GM19240 (cell line): Measurements from ENCODE around the gene CLECL1.
"Not testable (repeated sequence)": the region's sequence is repeated elsewhere in the genome, so short reads cannot be mapped to it uniquely, and the experiment has no call there.

Experiments used
- DNase-seq: peaks from one replicate; pipeline ENCODE4 v3.0.0; 2011; ENCODE audit warnings: low spot score; ENCODE audit not compliant: insufficient read length

Gene CLECL1

DNA sequence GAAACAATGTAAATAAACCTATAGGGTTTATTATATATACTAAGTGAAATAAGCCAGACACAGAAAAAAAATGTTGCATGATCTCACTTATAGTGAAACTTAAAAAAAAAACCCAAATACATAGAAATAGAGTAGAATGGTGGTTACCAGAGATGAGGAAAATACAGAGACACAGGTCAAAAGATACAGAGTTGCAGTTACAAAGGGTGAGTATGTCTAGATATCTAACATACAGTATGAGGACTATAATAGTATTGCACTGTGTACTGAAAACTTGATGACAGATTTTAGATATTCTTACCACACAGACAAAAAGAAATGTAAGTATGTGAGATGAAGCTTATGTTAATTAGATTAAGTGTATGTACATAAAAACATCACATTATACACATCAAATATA is 35.3 kb downstream of the CLECL1 start:
- DNase-seq = no peak

DNA sequence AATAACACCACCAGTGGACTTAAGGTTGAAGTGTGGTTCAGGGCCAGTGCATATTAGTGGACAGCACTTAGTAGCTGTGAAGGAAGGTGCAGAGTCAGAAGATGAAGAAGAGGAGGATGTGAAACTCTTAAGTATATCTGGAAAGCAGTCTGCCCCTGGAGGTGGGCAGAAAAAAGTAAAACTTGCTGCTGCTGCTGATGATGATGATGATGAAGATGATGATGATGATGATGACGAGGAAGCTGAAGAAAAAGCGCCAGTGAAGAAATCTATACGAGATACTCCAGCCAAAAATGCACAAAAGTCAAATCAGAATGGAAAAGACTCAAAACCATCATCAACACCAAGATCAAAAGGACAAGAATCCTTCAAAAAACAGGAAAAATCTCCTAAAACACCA is 37.2 kb downstream of the CLECL1 start:
- DNase-seq = not testable (repeated sequence)

- DNase-seq = not testable (repeated sequence)
Measured at GRCh38 chr12:9695150-9695549, 37.7 kb downstream of the CLECL1 start.

DNA sequence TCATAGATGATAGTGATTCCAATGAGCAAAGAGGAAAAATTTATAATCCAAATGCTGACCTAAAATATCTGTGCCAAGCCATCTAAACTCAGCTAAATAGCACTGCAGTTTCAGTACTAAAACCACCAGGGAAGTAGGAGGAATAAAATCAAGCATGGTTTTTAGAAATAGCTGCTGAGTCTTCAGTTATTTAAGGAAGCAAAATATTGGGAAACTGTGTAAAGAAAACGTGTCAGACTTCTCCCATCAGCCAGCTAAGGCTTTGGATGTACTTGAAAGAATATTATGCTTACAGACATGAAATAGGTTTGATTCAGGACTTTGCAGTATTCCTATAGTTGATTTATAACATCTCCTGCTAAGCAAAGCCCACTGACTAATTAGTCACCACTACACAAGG is 38.7 kb downstream of the CLECL1 start:
- DNase-seq = no peak

DNA sequence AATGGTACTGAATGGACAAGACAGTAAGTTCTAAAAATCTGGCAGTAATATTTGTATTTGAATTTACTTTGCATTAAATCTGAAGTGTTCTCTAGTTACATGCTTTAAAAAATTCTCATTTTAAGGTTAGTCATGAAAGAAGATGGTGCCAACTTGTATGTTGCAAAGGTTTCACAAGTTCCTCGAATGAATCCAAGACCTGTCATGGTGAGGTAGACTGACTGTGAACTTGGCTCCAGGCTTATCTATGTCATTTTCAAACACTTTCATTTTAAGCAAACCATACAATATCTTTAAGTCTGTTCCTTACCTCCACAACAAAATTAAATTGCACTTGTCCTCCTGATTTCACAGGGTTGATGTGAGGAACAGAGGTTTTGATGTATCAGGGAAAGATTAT is 40.0 kb downstream of the CLECL1 start:
- no peak for DNase-seq

DNA sequence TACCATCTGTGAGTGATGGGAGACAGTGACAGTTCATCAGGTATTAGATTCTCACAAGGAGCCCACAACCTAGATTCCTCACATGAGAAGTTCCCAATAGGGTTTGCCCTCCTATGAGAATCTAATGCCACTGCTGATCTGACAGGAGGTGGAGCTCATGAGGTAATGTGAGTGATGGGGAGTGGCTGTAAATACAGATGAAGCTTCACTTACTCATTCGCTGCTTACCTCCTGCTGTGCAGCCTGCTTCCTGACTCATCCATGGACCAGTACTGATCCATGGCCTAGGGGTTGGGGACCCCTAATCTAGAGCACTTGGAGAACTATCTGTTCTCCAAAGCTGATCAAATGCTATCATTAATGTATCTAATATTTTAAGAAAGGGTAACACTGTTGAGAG is 45.7 kb downstream of the CLECL1 start:
- no peak for DNase-seq

GRCh38 chr12:9685915-9686314 is 47.0 kb downstream of the CLECL1 start:
- no peak for DNase-seq

DNA sequence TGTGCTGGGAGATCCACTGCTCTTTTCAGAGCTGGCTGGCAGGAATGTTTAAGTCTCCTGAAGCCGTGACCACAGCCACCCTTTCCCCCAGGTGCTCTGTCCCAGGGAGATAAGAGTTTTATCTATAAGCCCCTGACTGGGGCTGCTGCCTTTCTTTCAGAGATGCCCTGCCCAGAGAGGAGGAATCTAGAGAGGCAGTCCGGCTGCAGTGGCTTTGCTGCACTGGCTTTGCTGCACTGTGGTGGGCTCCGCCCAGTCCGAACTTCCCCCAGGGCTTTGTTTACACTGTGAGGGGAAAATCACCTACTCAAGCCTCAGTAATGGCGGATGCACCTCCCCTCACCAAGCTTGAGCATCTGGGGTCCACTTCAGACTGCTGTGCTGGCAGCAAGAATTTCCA is 47.5 kb downstream of the CLECL1 start:
- DNase-seq = not testable (repeated sequence)

GRCh38 chr12:9682949-9683348 is 49.9 kb downstream of the CLECL1 start:
- DNase-seq = not testable (repeated sequence)

DNA sequence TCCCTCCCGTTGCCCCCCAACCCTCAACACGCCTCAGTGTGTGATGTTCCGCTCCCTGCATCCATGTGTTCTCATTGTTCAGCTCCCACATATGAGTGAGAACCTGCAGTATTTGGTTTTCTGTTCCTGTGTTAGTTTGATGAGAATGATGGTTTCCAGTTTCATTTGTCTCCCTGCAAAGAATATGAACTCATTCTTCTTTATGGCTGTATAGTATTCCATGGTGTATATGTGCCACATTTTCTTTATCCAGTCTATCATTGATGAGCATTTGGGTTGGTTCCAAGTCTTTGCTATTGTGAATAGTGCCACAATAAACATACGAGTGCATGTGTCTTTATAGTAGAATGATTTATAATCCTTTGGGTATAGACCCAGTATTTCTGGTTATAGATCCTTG is 50.4 kb downstream of the CLECL1 start:
- not testable (repeated sequence) for DNase-seq

GRCh38 chr12:9674226-9674590 is 58.7 kb downstream of the CLECL1 start:
- no peak for DNase-seq

DNA sequence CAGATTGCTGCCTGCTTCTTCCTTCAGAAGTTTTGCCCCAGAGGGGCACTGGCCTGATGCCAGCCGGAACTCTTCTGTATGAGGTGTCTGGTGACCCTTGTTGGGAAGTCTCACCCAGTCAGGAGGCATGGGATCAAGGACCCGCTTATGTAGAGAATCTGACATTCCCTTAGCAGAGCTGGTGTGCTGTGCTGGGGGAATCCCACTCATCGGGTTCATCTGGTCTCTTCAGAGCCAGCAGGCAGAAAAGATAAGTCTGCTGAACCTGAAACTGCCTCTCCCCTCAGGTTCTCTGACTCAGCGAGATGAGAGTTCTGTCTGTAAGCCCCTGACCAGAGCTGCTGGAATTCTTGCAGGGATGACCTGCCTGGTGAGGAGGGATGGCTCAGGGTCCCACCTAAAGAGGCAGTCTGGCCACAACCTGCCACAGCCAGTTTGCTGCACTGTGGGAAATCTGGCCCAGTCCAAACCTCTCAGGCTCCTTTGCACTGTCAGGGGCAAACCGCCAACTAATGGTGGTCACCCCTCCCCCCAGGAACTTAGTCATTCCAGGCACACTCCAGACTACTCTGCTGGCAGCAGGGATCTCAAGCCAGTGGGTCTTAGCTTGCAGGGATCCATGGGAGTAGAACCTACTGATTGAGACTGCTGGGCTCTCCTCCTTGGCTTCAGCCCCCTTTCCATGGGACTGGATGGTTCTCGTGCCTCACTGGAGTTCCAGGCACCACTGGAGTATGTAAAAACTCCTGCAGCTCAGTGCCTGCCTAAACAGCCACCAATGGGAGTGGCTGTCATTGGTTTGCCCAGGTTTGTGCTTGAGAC is 59.3 kb downstream of the CLECL1 start:
- DNase-seq = no peak
